SH-SY5Y (cell line): ENCODE results near the gene AQP9.

Experiments
- GATA2 ChIP-seq: IDR thresholded peaks from 2 replicates; pipeline ENCODE4 v1.6.1; 2011; ENCODE audit warnings: mild to moderate bottlenecking, low read depth, low read length
- GATA3 ChIP-seq: IDR thresholded peaks from 2 replicates; pipeline ENCODE4 v1.6.1; 2011; ENCODE audit warnings: low read depth, mild to moderate bottlenecking, low read length, moderate library complexity

The AQP9 gene, protein sequence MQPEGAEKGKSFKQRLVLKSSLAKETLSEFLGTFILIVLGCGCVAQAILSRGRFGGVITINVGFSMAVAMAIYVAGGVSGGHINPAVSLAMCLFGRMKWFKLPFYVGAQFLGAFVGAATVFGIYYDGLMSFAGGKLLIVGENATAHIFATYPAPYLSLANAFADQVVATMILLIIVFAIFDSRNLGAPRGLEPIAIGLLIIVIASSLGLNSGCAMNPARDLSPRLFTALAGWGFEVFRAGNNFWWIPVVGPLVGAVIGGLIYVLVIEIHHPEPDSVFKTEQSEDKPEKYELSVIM

DNA sequence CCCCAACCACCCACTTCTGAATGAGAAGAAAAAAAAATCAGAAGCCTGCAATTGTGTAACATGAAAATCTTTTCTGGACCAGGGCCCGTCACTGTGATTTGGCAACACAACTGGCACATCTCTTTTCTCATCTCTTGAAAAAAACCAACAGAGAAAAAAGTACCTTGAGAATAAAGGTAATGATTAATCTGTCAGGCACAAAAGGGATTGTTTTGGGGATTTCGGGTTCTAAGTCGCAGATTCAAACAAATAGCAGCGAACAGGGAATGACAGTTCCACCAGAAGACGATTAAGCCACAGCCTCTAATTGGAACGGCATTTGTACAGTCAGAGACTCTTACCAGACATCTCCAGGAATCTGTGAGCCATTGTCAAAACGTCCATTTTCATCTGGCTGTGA is at the start of gene AQP9:
Gene AQP9 (plus strand): TSS at position 276 of the 400 bp plus-strand sequence. CDS start 185 bp downstream, outside the sequence.
- TF ChIP-seq GATA3 (no peak), GATA2 (no peak)

- TF ChIP-seq GATA3 (no peak), GATA2 (no peak)
Measured at GRCh38 chr15:58095415-58095814, 42.8 kb upstream of the AQP9 start.

GRCh38 chr15:58096529-58097084 is 41.6 kb upstream of the AQP9 start:
- TF ChIP-seq GATA3 (no peak), GATA2 (no peak)

GRCh38 chr15:58103482-58103881 is 34.7 kb upstream of the AQP9 start:
- TF ChIP-seq GATA2, result no peak
- no peak for TF ChIP-seq GATA3

DNA sequence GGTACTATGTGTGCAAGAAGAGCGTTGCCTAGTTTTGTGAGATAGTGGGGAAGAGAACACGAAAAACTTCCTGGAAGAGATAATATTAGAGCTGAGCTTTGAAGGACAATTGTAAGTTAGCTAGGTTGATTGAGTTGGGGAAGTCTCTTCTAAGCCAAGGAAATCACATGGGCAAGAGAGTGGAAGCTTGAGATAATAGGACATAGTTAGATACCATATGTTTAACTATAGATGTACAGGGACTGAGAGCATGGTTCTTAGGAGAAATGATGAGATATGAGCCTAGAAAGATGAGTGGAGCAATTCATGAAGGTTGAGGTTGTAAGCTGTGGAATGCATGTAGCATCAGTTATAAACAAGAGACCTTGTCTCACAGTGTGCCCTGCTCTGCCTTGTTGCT is 30.1 kb upstream of the AQP9 start:
- TF ChIP-seq GATA2 (no peak), GATA3 (no peak)

DNA sequence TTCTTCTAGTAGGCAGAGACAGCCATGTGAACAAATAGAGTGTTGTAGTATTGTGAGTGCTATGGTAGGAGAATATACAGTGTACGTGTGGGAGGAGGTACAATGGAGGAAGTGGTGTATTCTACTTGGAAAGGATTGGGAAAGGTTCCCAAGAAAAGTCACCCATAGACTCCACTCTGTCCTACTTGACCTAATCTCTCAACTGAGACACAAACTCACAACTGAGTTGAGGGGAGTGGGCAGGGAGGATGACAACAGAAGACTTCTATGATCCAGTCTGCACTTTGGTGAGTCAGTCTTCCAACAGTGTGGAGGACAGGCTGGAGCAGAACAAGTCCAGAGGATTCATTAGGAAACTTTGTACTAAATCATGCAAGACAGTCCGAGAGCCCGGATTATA is 28.8 kb upstream of the AQP9 start:
- TF ChIP-seq GATA2 (no peak), GATA3 (no peak)

- TF ChIP-seq GATA3 (no peak), GATA2 (no peak)
Measured at GRCh38 chr15:58110999-58111717, 27.0 kb upstream of the AQP9 start.

- TF ChIP-seq GATA2 (no peak), GATA3 (no peak)
Measured at GRCh38 chr15:58111718-58112104, 26.5 kb upstream of the AQP9 start.

DNA sequence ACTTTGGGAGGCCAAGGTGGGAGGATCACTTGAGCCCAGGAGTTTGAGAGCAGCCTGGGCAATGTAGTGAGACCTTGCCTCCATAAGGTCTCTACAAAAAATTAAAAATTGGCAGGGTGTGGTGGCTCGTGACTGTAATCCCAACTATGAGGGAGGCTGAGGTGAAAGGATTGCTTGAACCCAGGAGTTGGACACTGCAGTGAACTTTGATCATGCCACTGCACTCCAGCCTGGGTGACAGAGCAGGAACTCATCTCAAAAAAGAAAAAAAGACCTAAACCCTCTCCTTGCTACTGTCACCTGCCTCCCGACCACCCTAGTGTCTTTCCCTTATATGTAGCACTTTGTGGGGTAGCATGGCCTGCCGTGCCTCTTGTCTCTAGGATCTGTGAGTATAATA is 23.8 kb upstream of the AQP9 start:
- TF ChIP-seq GATA2 (no peak), GATA3 (no peak)

DNA sequence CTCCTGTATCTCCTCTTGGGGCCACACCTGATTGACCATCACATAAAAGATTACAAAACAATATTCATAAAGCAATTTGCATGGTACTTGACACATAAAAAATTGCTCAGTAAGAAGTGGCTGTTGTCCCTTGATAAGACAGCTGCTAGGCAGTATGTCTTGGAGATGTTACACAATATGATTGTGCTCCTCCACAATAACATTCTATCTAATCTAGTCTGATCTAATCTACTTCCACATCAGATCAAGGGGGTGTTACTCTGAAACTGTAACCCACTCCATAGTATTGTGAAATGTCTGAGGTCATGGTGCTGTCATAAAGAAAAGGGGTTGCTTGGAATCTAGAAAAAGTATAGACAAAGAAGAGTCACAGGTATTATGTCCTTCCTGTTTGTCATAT is 23.4 kb upstream of the AQP9 start:
- no peak for TF ChIP-seq GATA3
- no peak for TF ChIP-seq GATA2

- no peak for TF ChIP-seq GATA2
- no peak for TF ChIP-seq GATA3
Measured at GRCh38 chr15:58115692-58116091, 22.5 kb upstream of the AQP9 start.

DNA sequence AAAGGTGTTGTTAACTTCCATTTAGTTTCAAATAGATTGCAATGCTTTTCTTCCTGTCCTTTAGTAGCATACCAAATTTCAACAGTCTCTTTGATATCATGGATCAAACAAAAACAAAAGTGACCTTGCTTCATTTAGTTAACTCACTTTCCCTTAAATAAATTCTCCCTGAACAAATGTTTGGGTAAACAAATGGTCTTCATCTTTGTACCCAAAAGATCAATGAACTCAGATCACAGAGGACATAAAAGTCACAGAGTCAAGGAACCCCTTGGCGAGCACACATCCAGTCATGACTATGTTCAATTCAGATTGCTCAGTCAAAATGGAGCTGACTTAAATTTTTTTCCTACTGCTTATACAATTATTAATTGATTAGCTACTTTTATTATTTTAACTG is 20.6 kb upstream of the AQP9 start:
- TF ChIP-seq GATA2 (no peak), GATA3 (no peak)

DNA sequence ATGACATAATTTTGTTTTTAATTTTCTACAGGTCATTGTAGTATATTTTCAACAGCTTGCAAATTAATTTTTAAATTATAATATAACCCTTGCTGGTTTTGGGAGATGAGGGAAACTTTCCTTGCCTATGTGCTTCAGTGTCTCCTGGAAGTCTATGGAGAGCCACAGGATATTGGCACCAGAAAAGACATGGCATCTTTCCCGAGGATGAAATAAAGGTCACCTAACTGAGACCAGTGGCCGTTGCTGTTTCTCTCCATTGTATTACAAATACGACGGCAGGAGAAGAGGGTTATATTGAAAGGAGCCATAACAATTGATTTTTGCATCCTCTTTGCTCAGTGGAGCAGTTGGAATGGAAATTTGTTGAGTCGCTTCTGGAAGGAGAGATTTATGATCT is 19.9 kb upstream of the AQP9 start:
- TF ChIP-seq GATA3, result no peak
- no peak for TF ChIP-seq GATA2

GRCh38 chr15:58119016-58119415 is 19.2 kb upstream of the AQP9 start:
- no peak for TF ChIP-seq GATA3
- no peak for TF ChIP-seq GATA2

GRCh38 chr15:58124585-58124984 is 13.6 kb upstream of the AQP9 start:
- TF ChIP-seq GATA2 (no peak), GATA3 (no peak)
